Endothelial cell of umbilical vein (primary cell): ENCODE data around the gene AP2A2. TPM values are rescaled to one million over a fixed set of nuclear protein-coding genes. Genes with fewer than 3 reads are reported as not detected.

Experiments
- BruUV-seq: library from RNA; stranded (reverse); fragments of 400-500 nt; replicated peaks from 2 replicates; lab custom pipeline; 2021; lab: Mats Ljungman, UMichigan
- CTCF ChIA-PET: fragments of 300-600, 350-600 bp; sonication (Branson Sonifier 250); formaldehyde crosslinking; loops from one replicate; lab custom pipeline; 2021; ENCODE audit warnings: antibody characterized with exemption, inconsistent platforms; lab: Charles Lee
- POLR2A ChIA-PET: fragments of 300-600, 350-600 bp; sonication (Branson Sonifier 250); formaldehyde crosslinking; loops from one replicate; lab custom pipeline; 2021; ENCODE audit warnings: antibody characterized with exemption, inconsistent platforms; lab: Charles Lee
- DNase-seq: peaks from one replicate; pipeline ENCODE4 v3.0.0-alpha.2; 2011; ENCODE audit warnings: low read depth, low spot score
- FAIRE-seq: peaks from 2 replicates; lab custom pipeline; 2011; peaks lifted over from hg19 to GRCh38; lab: Jason Lieb, UNC
- H2AFZ ChIP-seq: 2 replicates; pipeline ENCODE4 v1.6.0; 2012; ENCODE audit warnings: low read depth, low read length, control low read depth, inconsistent platforms
- H3K27ac ChIP-seq: 2 replicates; pipeline ENCODE4 v1.5.1; 2011; ENCODE audit warnings: low read depth, mild to moderate bottlenecking, control low read depth, low read length, moderate library complexity; ENCODE audit not compliant: insufficient read depth
- H3K27me3 ChIP-seq, 2 experiments: 2 replicates each; pipeline versions ENCODE4 v1.6.0 to v1.6.1; 2011; ENCODE audit warnings: low read length in 2 of 2, mixed read lengths in 1 of 2; ENCODE audit not compliant: control insufficient read depth in 2 of 2, insufficient read depth in 2 of 2
- H3K36me3 ChIP-seq, 2 experiments: 2 replicates in 1 of 2; 3 replicates in 1 of 2; pipeline ENCODE4 v1.5.1; 2011; ENCODE audit warnings: low read length in 2 of 2, mild to moderate bottlenecking in 1 of 2, moderate library complexity in 1 of 2; ENCODE audit not compliant: control insufficient read depth in 2 of 2, insufficient read depth in 2 of 2; ENCODE audit errors: extremely low read depth in 1 of 2
- H3K4me1 ChIP-seq: 3 replicates; pipeline ENCODE4 v1.5.1; 2011; ENCODE audit warnings: mild to moderate bottlenecking, low read length; ENCODE audit not compliant: control insufficient read depth, insufficient read depth; ENCODE audit errors: extremely low read depth
- H3K4me2 ChIP-seq: 2 replicates; pipeline ENCODE4 v1.6.1; 2011; ENCODE audit warnings: low read length, control low read depth, mixed read lengths; ENCODE audit not compliant: insufficient read depth
- H3K4me3 ChIP-seq, 3 experiments: fragments of 200-600 bp in 1 of 3; sonication (generic), shearing (Covaris generic) in 1 of 3; replicated peaks in 1 of 3; 2 replicates each; pipeline ENCODE4 v1.5.1; 2011 to 2016; ENCODE audit warnings: control low read depth in 3 of 3, low read length in 3 of 3, mild to moderate bottlenecking in 2 of 3, inconsistent platforms in 1 of 3, low read depth in 1 of 3, moderate library complexity in 1 of 3; ENCODE audit not compliant: insufficient read depth in 1 of 3
- H3K79me2 ChIP-seq: 2 replicates; pipeline ENCODE4 v1.6.0; 2012; ENCODE audit warnings: low read length, inconsistent platforms; ENCODE audit not compliant: control insufficient read depth, insufficient read depth
- H3K9ac ChIP-seq: replicated peaks from 2 replicates; pipeline ENCODE3; 2011; ENCODE audit warnings: low read length, control low read depth; ENCODE audit not compliant: insufficient read depth; ENCODE audit errors: extremely low read depth
- H3K9me1 ChIP-seq: replicated peaks from 3 replicates; pipeline ENCODE4 v1.6.0; 2011; ENCODE audit warnings: mild to moderate bottlenecking, low read length; ENCODE audit not compliant: control insufficient read depth, insufficient read depth; ENCODE audit errors: extremely low read depth
- H3K9me3 ChIP-seq: replicated peaks from 2 replicates; pipeline ENCODE4 v1.5.1; 2012; ENCODE audit warnings: low read length, inconsistent platforms; ENCODE audit not compliant: control insufficient read depth, insufficient read depth
- H4K20me1 ChIP-seq: replicated peaks from 2 replicates; pipeline ENCODE3; 2011; ENCODE audit warnings: mild to moderate bottlenecking, low read length; ENCODE audit not compliant: control insufficient read depth, insufficient read depth; ENCODE audit errors: extremely low read depth
- CTCF ChIP-seq, 2 donors: IDR thresholded peaks; 1 replicate in 1 of 2; 2 replicates in 1 of 2; pipeline ENCODE4 v1.5.1; 2011; ENCODE audit warnings: low read length in 2 of 2, mild to moderate bottlenecking in 2 of 2, moderate library complexity in 2 of 2, control low read depth in 1 of 2, inconsistent platforms in 1 of 2, low read depth in 1 of 2; ENCODE audit not compliant: insufficient read depth in 1 of 2; ENCODE audit errors: extremely low read depth in 1 of 2
- EZH2 ChIP-seq: IDR thresholded peaks from 2 replicates; pipeline ENCODE4 v1.6.1; 2012; ENCODE audit warnings: borderline replicate concordance, low read depth, mild to moderate bottlenecking, moderate library complexity, low read length, inconsistent platforms; ENCODE audit not compliant: severe bottlenecking
- FOS ChIP-seq: IDR thresholded peaks from 2 replicates; pipeline ENCODE4 v1.6.1; 2011; ENCODE audit warnings: mild to moderate bottlenecking, low read length, moderate library complexity, borderline replicate concordance; ENCODE audit not compliant: insufficient read depth
- GATA2 ChIP-seq: IDR thresholded peaks from 2 replicates; pipeline ENCODE4 v1.7.0; 2011; ENCODE audit warnings: low read depth, mild to moderate bottlenecking, moderate library complexity, mixed read lengths, low read length; ENCODE audit not compliant: insufficient read length, insufficient read depth
- JUN ChIP-seq: IDR thresholded peaks from 2 replicates; pipeline ENCODE4 v1.6.1; 2011; ENCODE audit warnings: borderline replicate concordance, low read depth; ENCODE audit not compliant: insufficient read length, insufficient read depth
- MAX ChIP-seq: IDR thresholded peaks from 2 replicates; pipeline ENCODE4 v1.6.1; 2011; ENCODE audit not compliant: insufficient read depth, insufficient read length
- MYC ChIP-seq: IDR thresholded peaks from one replicate; pipeline ENCODE4 v1.6.1; 2011; ENCODE audit warnings: mild to moderate bottlenecking, low read depth, low read length
- POLR2A ChIP-seq: IDR thresholded peaks from 2 replicates; pipeline ENCODE4 v1.6.1; 2012; ENCODE audit warnings: low read depth, mild to moderate bottlenecking, control low read depth, low read length
- POLR2AphosphoS5 ChIP-seq: IDR thresholded peaks from 2 replicates; pipeline ENCODE4 v1.6.1; 2012; ENCODE audit warnings: low read depth, mild to moderate bottlenecking, control low read depth, low read length, moderate library complexity; ENCODE audit not compliant: insufficient read depth
- dilution Hi-C: fragments of 300-500 bp; cut with MboI; formaldehyde crosslinking; loops from one replicate; pipeline ENCODE4 v1.15.0; 2019; ENCODE audit warnings: low sequenced_read_pairs; ENCODE audit not compliant: extremely low pct_ligation_motif_present
- intact Hi-C: fragments of 100-400 bp; cut with micrococcal nuclease; formaldehyde crosslinking; loops from one replicate; pipeline ENCODE4 v1.10.0; 2022
- polyA plus RNA-seq, 4 experiments: library from polyadenylated mRNA; depleted of rRNA in 3 of 4; stranded (reverse) in 3 of 4; unstranded in 1 of 4; fragments of >200 nt; gene quantifications; 2 replicates each; pipeline versions ENCODE4 v1.2.1 to v1.2.3, GENCODE V29; 2011 to 2012; ENCODE audit warnings: missing spikeins in 1 of 4
- total RNA-seq: library from RNA; stranded (reverse); gene quantifications from 2 replicates; pipeline ENCODE4 v1.2.3, GENCODE V29; 2021

The AP2A2 gene
- total and polyA plus RNA-seq, 2 donors (not counting 3 experiments of a cell fraction or from before 2014, with no cell fraction given), result 89.5 to 92.6 TPM

- no peak overlapping the region for H2AFZ ChIP-seq
- no TSS peak for BruUV-seq
- CTCF ChIA-PET, result no interaction called here
- FAIRE-seq (no peak), DNase-seq (no peak)
- H3K4me3 ChIP-seq, result no peak overlapping the region
- no peak overlapping the region for H3K9ac ChIP-seq
- H3K4me1 ChIP-seq, result no peaks in the 10 kb centered on the region
- TF ChIP-seq POLR2AphosphoS5 (no peak), MYC (no peak), GATA2 (no peak), JUN (no peak), POLR2A (no peak), FOS (no peak), EZH2 (no peak), CTCF (IDR thresholded peaks at IDR 0.05; ENCODE audit: extremely low read depth in 1 of 2, insufficient read depth in 1 of 2, low read depth in 1 of 2, low read length in 2 of 2) (no peak), MAX (no peak)
- H3K4me2 ChIP-seq, result no peak overlapping the region
- H3K9me1 ChIP-seq, result no peaks in the 10 kb centered on the region
- no peaks in the 10 kb centered on the region for H3K79me2 ChIP-seq
- no peaks in the 10 kb centered on the region for H4K20me1 ChIP-seq
- H3K36me3 ChIP-seq, result no peaks in the 10 kb centered on the region
- dilution Hi-C loops, result no loop called here
- no peak overlapping the region for H3K27ac ChIP-seq
- H3K9me3 ChIP-seq, result no peaks in the 10 kb centered on the region
- POLR2A ChIA-PET, result no interaction called here
- H3K27me3 ChIP-seq, result peaks cover 4 to 5% of the 10 kb centered on the region in 2 experiments
- intact Hi-C loops, result no loop called here
These were observed 118.0 kb downstream of the AP2A2 start for GRCh38 chr11:1043563-1044096.
